Smooth muscle cell (in vitro differentiated cells): ENCODE measurements around the gene CEP72. TPM values are rescaled to one million over a fixed set of nuclear protein-coding genes. Genes with fewer than 3 reads are reported as not detected.

ENCODE experiments used
- DNase-seq: peaks from one replicate; lab custom pipeline; 2025; ENCODE audit not compliant: unreplicated experiment; lab: John Stamatoyannopoulos, UW
- H2AFZ ChIP-seq: fragments of 200-600 bp; sonication (generic); 2 replicates; pipeline ENCODE4 v1.6.0; 2016; ENCODE audit warnings: antibody characterized with exemption, low read depth, mild to moderate bottlenecking
- H3F3A ChIP-seq: fragments of 200-600 bp; sonication (generic); 2 replicates; pipeline ENCODE4 v1.6.0; 2017; ENCODE audit warnings: antibody characterized with exemption, low read depth
- H3K27ac ChIP-seq: fragments of 200-600 bp; sonication (generic); 2 replicates; pipeline ENCODE4 v1.5.1; 2016; ENCODE audit warnings: low read depth, mild to moderate bottlenecking
- H3K27me3 ChIP-seq: fragments of 200-600 bp; sonication (generic); 2 replicates; pipeline ENCODE4 v1.6.1; 2016; ENCODE audit warnings: low read depth, mild to moderate bottlenecking
- H3K36me3 ChIP-seq: fragments of 200-600 bp; sonication (generic); 2 replicates; pipeline ENCODE4 v1.5.1; 2016; ENCODE audit warnings: low read depth
- H3K4me1 ChIP-seq: fragments of 200-600 bp; sonication (generic); 2 replicates; pipeline ENCODE4 v1.5.1; 2016; ENCODE audit warnings: low read depth
- H3K4me2 ChIP-seq: fragments of 200-600 bp; sonication (generic); 2 replicates; pipeline ENCODE4 v1.6.0; 2016; ENCODE audit warnings: mild to moderate bottlenecking
- H3K4me3 ChIP-seq: fragments of 200-600 bp; sonication (generic); 2 replicates; pipeline ENCODE4 v1.5.1; 2016; ENCODE audit warnings: mild to moderate bottlenecking
- H3K79me2 ChIP-seq: fragments of 200-600 bp; sonication (generic); 2 replicates; pipeline ENCODE4 v1.6.0; 2016; ENCODE audit warnings: low read depth, mild to moderate bottlenecking
- H3K9ac ChIP-seq: fragments of 200-600 bp; sonication (generic); 2 replicates; pipeline ENCODE4 v1.6.0; 2016; ENCODE audit warnings: low read depth
- H3K9me3 ChIP-seq: fragments of 200-600 bp; sonication (generic); replicated peaks from 2 replicates; pipeline ENCODE4 v1.5.1; 2016; ENCODE audit warnings: low read depth
- H4K20me1 ChIP-seq: fragments of 200-600 bp; sonication (generic); 2 replicates; pipeline ENCODE4 v1.6.0; 2016; ENCODE audit warnings: low read depth
- WGBS: methylation state at CpG from one replicate; pipeline ENCODE4 v1.1.7; 2016; ENCODE audit warnings: low lambda C conversion rate; 5-methylcytosine and 5-hydroxymethylcytosine counted together
- polyA plus RNA-seq: library from polyadenylated mRNA; unstranded; fragments of >200 nt; fragmentation: Nextera tagmentation; extraction: Ambion mirVana; gene quantifications from 2 replicates; pipeline ENCODE4 v1.2.1, GENCODE V29; 2016
- total RNA-seq: library from RNA; depleted of rRNA; stranded (reverse); fragments of >200 nt; gene quantifications from 2 replicates; pipeline ENCODE4 v1.2.3, GENCODE V29; 2014
- TF ChIP-seq, protein P1 (sequence below): fragments of 200-600 bp; sonication (generic); IDR thresholded peaks from 2 replicates; pipeline ENCODE4 v1.5.1; 2017; ENCODE audit warnings: borderline replicate concordance, mild to moderate bottlenecking, antibody characterized with exemption; ENCODE audit not compliant: insufficient read depth, poor library complexity, severe bottlenecking

Gene CEP72
- total and polyA plus RNA-seq, 2 experiments from 2014 or later, result 2.7 to 4.0 TPM

DNA sequence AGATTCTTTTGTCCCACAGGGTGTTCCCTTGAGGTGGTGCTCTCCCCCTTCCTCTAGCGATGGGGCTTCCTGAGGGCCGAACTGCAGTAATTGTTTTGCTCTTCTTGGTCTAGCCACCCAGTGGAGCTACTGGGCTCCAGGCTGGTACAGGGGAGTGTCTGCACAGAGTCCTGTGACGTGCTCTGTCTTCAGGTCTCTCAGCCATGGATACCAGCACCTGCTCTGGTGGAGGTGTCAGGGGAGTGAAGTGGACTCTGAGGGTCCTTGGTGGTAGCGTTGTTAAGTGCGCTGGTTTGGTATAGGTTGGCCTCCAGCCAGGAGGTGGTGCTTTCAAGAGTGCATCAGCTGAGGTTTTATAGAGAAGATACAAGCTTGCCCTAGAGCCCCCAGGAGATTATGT lies 20.4 kb upstream of the CEP72 start:
- H3F3A ChIP-seq, result no peaks in the 10 kb centered on the region
- 85% methylated on average over 5 of the region's 5 CpGs for WGBS
- DNase-seq, result no peak
- H3K4me2 ChIP-seq, result no peak overlapping the region
- H3K4me3 ChIP-seq, result no peak overlapping the region
- H3K27ac ChIP-seq, result no peak overlapping the region
- peaks cover 37% of the 10 kb centered on the region for H3K27me3 ChIP-seq
- no peaks in the 10 kb centered on the region for H4K20me1 ChIP-seq
- no peak overlapping the region for H3K9ac ChIP-seq
- H3K36me3 ChIP-seq, result no peaks in the 10 kb centered on the region
- no peaks in the 10 kb centered on the region for H3K4me1 ChIP-seq
- TF ChIP-seq, protein P1, sequence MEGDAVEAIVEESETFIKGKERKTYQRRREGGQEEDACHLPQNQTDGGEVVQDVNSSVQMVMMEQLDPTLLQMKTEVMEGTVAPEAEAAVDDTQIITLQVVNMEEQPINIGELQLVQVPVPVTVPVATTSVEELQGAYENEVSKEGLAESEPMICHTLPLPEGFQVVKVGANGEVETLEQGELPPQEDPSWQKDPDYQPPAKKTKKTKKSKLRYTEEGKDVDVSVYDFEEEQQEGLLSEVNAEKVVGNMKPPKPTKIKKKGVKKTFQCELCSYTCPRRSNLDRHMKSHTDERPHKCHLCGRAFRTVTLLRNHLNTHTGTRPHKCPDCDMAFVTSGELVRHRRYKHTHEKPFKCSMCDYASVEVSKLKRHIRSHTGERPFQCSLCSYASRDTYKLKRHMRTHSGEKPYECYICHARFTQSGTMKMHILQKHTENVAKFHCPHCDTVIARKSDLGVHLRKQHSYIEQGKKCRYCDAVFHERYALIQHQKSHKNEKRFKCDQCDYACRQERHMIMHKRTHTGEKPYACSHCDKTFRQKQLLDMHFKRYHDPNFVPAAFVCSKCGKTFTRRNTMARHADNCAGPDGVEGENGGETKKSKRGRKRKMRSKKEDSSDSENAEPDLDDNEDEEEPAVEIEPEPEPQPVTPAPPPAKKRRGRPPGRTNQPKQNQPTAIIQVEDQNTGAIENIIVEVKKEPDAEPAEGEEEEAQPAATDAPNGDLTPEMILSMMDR, result no peak
- H2AFZ ChIP-seq, result no peak overlapping the region
- H3K9me3 ChIP-seq, result no peaks in the 10 kb centered on the region
- H3K79me2 ChIP-seq, result no peaks in the 10 kb centered on the region

DNA sequence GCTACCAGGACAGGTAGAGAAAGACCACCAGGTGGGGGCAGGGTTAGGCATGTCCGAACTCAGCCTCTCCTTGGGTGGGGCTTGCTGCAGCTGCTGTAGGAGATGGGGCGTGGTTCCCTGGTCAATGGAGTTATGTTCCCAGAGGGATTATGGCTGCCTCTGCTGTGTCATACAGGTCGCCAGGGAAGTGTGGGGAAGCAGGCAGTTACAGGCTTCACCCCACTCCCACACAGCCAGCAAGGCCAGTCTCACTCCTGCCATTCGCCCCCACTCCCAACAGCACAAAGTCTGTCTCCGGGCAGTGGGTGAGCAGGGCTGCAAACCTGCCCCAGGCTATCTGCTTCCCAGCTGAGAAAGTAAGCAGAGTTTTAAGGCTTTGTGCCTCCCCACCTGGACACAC lies 20.0 kb upstream of the CEP72 start:
- no peaks in the 10 kb centered on the region for H3K79me2 ChIP-seq
- no peaks in the 10 kb centered on the region for H3K4me1 ChIP-seq
- TF ChIP-seq, protein P1, result no peak
- no peaks in the 10 kb centered on the region for H4K20me1 ChIP-seq
- DNase-seq, result no peak
- no peak overlapping the region for H3K4me3 ChIP-seq
- no peak overlapping the region for H2AFZ ChIP-seq
- WGBS, result 85% methylated on average over 5 of the region's 5 CpGs
- no peaks in the 10 kb centered on the region for H3K36me3 ChIP-seq
- H3K9ac ChIP-seq, result no peak overlapping the region
- no peaks in the 10 kb centered on the region for H3F3A ChIP-seq
- no peaks in the 10 kb centered on the region for H3K9me3 ChIP-seq
- H3K4me2 ChIP-seq, result no peak overlapping the region
- peaks cover 41% of the 10 kb centered on the region for H3K27me3 ChIP-seq
- no peak overlapping the region for H3K27ac ChIP-seq

DNA sequence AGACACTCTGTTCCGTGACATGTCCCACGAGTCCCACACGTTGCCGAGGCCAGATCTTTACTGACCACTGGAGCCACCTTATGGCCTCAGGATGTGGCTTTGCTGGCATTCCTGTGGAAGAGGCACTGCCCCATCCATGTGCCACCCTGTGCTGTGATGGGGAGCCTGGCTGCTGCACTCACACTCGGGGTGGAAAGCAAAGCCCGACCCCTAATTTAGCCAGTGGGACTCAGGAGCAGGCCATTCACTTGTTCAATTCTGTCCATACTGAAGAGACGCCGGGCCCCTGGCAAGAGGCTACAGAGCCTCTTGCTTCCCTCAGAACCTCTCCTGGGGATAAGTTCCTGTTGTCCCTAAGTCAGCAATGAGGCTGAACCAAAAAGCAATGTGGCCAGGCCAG lies 18.6 kb upstream of the CEP72 start:
- H3K79me2 ChIP-seq, result no peaks in the 10 kb centered on the region
- DNase-seq, result no peak
- H3K9me3 ChIP-seq, result no peaks in the 10 kb centered on the region
- H3K36me3 ChIP-seq, result no peaks in the 10 kb centered on the region
- H3K4me1 ChIP-seq, result no peaks in the 10 kb centered on the region
- 91% methylated on average over 8 of the region's 8 CpGs for WGBS
- no peak overlapping the region for H3K4me2 ChIP-seq
- no peak overlapping the region for H2AFZ ChIP-seq
- H4K20me1 ChIP-seq, result no peaks in the 10 kb centered on the region
- no peaks in the 10 kb centered on the region for H3F3A ChIP-seq
- no peak overlapping the region for H3K9ac ChIP-seq
- peaks cover 44% of the 10 kb centered on the region for H3K27me3 ChIP-seq
- TF ChIP-seq, protein P1, result no peak
- no peak overlapping the region for H3K4me3 ChIP-seq
- H3K27ac ChIP-seq, result no peak overlapping the region

DNA sequence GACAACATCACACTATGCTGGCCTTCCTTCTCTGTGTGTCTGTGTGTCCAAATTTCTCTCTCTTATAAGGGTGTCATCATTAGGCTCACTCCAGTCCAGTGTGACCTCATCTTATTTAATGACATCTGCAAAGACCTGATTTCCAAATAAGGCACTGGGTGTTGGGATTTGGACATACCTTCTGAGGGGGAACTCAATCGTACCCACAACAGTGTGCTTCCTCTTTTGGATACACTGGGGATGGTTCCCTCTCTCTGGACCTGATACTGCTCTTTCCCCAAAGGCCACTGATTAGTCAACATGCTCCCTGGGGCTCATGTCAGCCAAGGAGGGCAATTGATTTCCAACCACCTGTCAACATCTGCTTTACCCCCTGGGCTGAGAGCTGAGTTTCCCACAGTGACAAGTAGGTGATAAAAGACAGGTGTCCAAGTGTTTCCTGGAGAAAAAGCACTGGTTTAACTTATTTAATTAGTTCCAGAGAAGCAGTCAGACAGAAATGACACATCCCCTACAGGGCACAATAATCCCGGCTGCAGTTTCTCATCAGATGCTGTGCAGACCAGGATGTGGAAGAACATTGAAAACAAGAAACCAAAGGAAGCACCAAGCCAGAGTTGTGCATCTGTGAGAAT lies 17.8 kb upstream of the CEP72 start:
- no peak overlapping the region for H3K4me3 ChIP-seq
- TF ChIP-seq, protein P1, result no peak
- H3K4me1 ChIP-seq, result no peaks in the 10 kb centered on the region
- no peaks in the 10 kb centered on the region for H3F3A ChIP-seq
- no peaks in the 10 kb centered on the region for H3K9me3 ChIP-seq
- no peak overlapping the region for H2AFZ ChIP-seq
- H4K20me1 ChIP-seq, result no peaks in the 10 kb centered on the region
- no peak for DNase-seq
- H3K4me2 ChIP-seq, result no peak overlapping the region
- WGBS, result 63% methylated on average over 2 of the region's 2 CpGs
- H3K27me3 ChIP-seq, result peaks cover 44% of the 10 kb centered on the region
- no peak overlapping the region for H3K27ac ChIP-seq
- H3K9ac ChIP-seq, result no peak overlapping the region
- H3K36me3 ChIP-seq, result no peaks in the 10 kb centered on the region
- no peaks in the 10 kb centered on the region for H3K79me2 ChIP-seq
